Measurements from ENCODE around the gene CRTC3. TPM values are rescaled to one million over a fixed set of nuclear protein-coding genes. Genes with fewer than 3 reads are reported as not detected.

Gene CRTC3
- total RNA-seq, 2 donors from 2014 or later: 10.5 to 13.0 TPM

GRCh38 chr15:90677807-90678790 lies 148.4 kb downstream of the CRTC3 start:
- WGBS, 2 donors: 84 to 85% methylated on average over 12 of the region's 12 CpGs
- no peak for ATAC-seq

GRCh38 chr15:90679959-90680358 lies 150.2 kb downstream of the CRTC3 start:
- ATAC-seq (no peak), DNase-seq (no peak)
- intact Hi-C loops (cut with DNase I): no loop called here
- Histone ChIP-seq H3K27ac (no peak overlapping the region), H3K36me3 (replicated peaks in 1 of 2; ENCODE audit: insufficient read depth in 1 of 2, low read depth in 2 of 2) (no peaks in the 10 kb centered on the region), H3K4me1 (no peaks in the 10 kb centered on the region), H3K27me3 (no peaks in the 10 kb centered on the region), H3K4me3 (no peak overlapping the region), H3K9me3 (no peaks in the 10 kb centered on the region)
- WGBS, 2 donors: 84 to 91% methylated on average over 3 of the region's 3 CpGs
- TF ChIP-seq CTCF (IDR thresholded peaks at IDR 0.05) (no peak), POLR2A (IDR thresholded peaks at IDR 0.05) (no peak)

More at GRCh38 chr15:90677807-90678790, 148.4 kb downstream of the CRTC3 start:
- H3K9me3 ChIP-seq: no peaks in the 10 kb centered on the region
- H3K27ac ChIP-seq: no peak overlapping the region
- TF ChIP-seq POLR2A (IDR thresholded peaks at IDR 0.05) (no peak), CTCF (IDR thresholded peaks at IDR 0.05) (no peak)
- intact Hi-C loops (cut with DNase I): no loop called here
- no peaks in the 10 kb centered on the region for H3K27me3 ChIP-seq
- no peaks in the 10 kb centered on the region for H3K4me1 ChIP-seq
- H3K36me3 ChIP-seq (replicated peaks in 1 of 2; ENCODE audit: insufficient read depth in 1 of 2, low read depth in 2 of 2): no peaks in the 10 kb centered on the region
- H3K4me3 ChIP-seq: no peak overlapping the region
- no peak for DNase-seq

GRCh38 chr15:90680371-90680935 lies 150.7 kb downstream of the CRTC3 start:
- Histone ChIP-seq H3K4me1 (no peaks in the 10 kb centered on the region), H3K9me3 (no peaks in the 10 kb centered on the region), H3K36me3 (replicated peaks in 1 of 2; ENCODE audit: insufficient read depth in 1 of 2, low read depth in 2 of 2) (no peaks in the 10 kb centered on the region), H3K4me3 (no peak overlapping the region), H3K27me3 (no peaks in the 10 kb centered on the region), H3K27ac (no peak overlapping the region)
- DNase-seq (peak in 1 of 4 donors; percentile 17), ATAC-seq (peak; percentile 55)
- intact Hi-C loops (cut with DNase I): no loop called here
- 73 to 74% methylated on average over 6 of the region's 6 CpGs for WGBS, 2 donors
- TF ChIP-seq CTCF (IDR thresholded peaks at IDR 0.05) (no peak), POLR2A (IDR thresholded peaks at IDR 0.05) (no peak)

- ATAC-seq (no peak), DNase-seq (no peak)
- intact Hi-C loops (cut with DNase I): no loop called here
- Histone ChIP-seq H3K9me3 (no peaks in the 10 kb centered on the region), H3K4me3 (no peak overlapping the region), H3K27me3 (no peaks in the 10 kb centered on the region), H3K36me3 (replicated peaks in 1 of 2; ENCODE audit: insufficient read depth in 1 of 2, low read depth in 2 of 2) (no peaks in the 10 kb centered on the region), H3K4me1 (no peaks in the 10 kb centered on the region), H3K27ac (peak overlapping the region in 1 of 4 donors; percentile 46)
- WGBS, 2 donors: 44 to 91% methylated on average over 1 of the region's 1 CpG
- TF ChIP-seq CTCF (IDR thresholded peaks at IDR 0.05) (no peak), POLR2A (IDR thresholded peaks at IDR 0.05) (no peak)
Measured at GRCh38 chr15:90681056-90681455, 151.3 kb downstream of the CRTC3 start.
